BLaER1 (cell line): ENCODE measurements around the gene CROCC.
"Not testable (repeated sequence)": the region's sequence is repeated elsewhere in the genome, so short reads cannot be mapped to it uniquely, and the experiment has no call there.

ENCODE experiments used
- H3K27ac ChIP-seq: shearing (Covaris generic); formaldehyde crosslinking; 2 replicates; pipeline ENCODE4 v1.8.1; 2022
- H3K27me3 ChIP-seq: shearing (Covaris generic); formaldehyde crosslinking; 2 replicates; pipeline ENCODE4 v1.8.1; 2022
- H3K36me3 ChIP-seq: shearing (Covaris generic); formaldehyde crosslinking; 2 replicates; pipeline ENCODE4 v1.8.1; 2022
- H3K4me1 ChIP-seq: shearing (Covaris generic); formaldehyde crosslinking; 2 replicates; pipeline ENCODE4 v1.8.1; 2022
- H3K4me2 ChIP-seq: shearing (Covaris generic); formaldehyde crosslinking; 2 replicates; pipeline ENCODE4 v1.8.1; 2022
- H3K4me3 ChIP-seq: shearing (Covaris generic); formaldehyde crosslinking; 2 replicates; pipeline ENCODE4 v1.8.1; 2022
- H3K9ac ChIP-seq: shearing (Covaris generic); formaldehyde crosslinking; 2 replicates; pipeline ENCODE4 v1.8.1; 2022
- H3K9me3 ChIP-seq: shearing (Covaris generic); formaldehyde crosslinking; 2 replicates; pipeline ENCODE4 v1.8.1; 2022
- H4K20me1 ChIP-seq: shearing (Covaris generic); formaldehyde crosslinking; 2 replicates; pipeline ENCODE4 v1.8.1; 2022
- Cebpa-rat ChIP-seq: shearing (Covaris generic); IDR thresholded peaks from 2 replicates; pipeline ENCODE4 v1.8.1; 2022

CROCC gene

GRCh38 chr1:16954579-16954978 is 32.8 kb downstream of the CROCC start:
- no peak for TF ChIP-seq Cebpa-rat
- Histone ChIP-seq H3K4me3 (no peak overlapping the region), H3K36me3 (no peaks in the 10 kb centered on the region; the same call in 1 of the 2 replicates), H3K27me3 (no peaks in the 10 kb centered on the region), H3K4me1 (peaks cover 23% of the 10 kb centered on the region), H3K27ac (no peak overlapping the region), H3K4me2 (no peak overlapping the region), H3K9me3 (no peaks in the 10 kb centered on the region), H4K20me1 (peaks cover 18% of the 10 kb centered on the region), H3K9ac (no peak overlapping the region)

GRCh38 chr1:16955186-16955585 is 33.5 kb downstream of the CROCC start:
- no peaks in the 10 kb centered on the region; the same call in 1 of the 2 replicates for H3K36me3 ChIP-seq
- peaks cover 12% of the 10 kb centered on the region for H4K20me1 ChIP-seq
- no peaks in the 10 kb centered on the region for H3K27me3 ChIP-seq
- H3K9ac ChIP-seq, result no peak overlapping the region
- no peaks in the 10 kb centered on the region for H3K9me3 ChIP-seq
- H3K27ac ChIP-seq, result no peak overlapping the region
- no peak for TF ChIP-seq Cebpa-rat
- H3K4me1 ChIP-seq, result peaks cover 29% of the 10 kb centered on the region
- no peak overlapping the region for H3K4me3 ChIP-seq
- no peak overlapping the region for H3K4me2 ChIP-seq

- Histone ChIP-seq H3K4me2 (no peak overlapping the region), H3K27me3 (no peaks in the 10 kb centered on the region), H4K20me1 (no peaks in the 10 kb centered on the region), H3K4me3 (no peak overlapping the region), H3K4me1 (peaks cover 45% of the 10 kb centered on the region), H3K36me3 (no peaks in the 10 kb centered on the region; the same call in 1 of the 2 replicates), H3K9me3 (no peaks in the 10 kb centered on the region), H3K9ac (no peak overlapping the region), H3K27ac (no peak overlapping the region)
- no peak for TF ChIP-seq Cebpa-rat
Measured at GRCh38 chr1:16956775-16957174, 35.0 kb downstream of the CROCC start.

- peaks cover 48% of the 10 kb centered on the region for H3K4me1 ChIP-seq
- no peaks in the 10 kb centered on the region for H4K20me1 ChIP-seq
- no peak for TF ChIP-seq Cebpa-rat
- H3K9ac ChIP-seq, result no peak overlapping the region
- no peak overlapping the region for H3K4me2 ChIP-seq
- H3K4me3 ChIP-seq, result no peak overlapping the region
- H3K36me3 ChIP-seq, result no peaks in the 10 kb centered on the region; the same call in 1 of the 2 replicates
- no peaks in the 10 kb centered on the region for H3K9me3 ChIP-seq
- H3K27ac ChIP-seq, result no peak overlapping the region
- no peaks in the 10 kb centered on the region for H3K27me3 ChIP-seq
Measured at GRCh38 chr1:16957731-16958130, 36.0 kb downstream of the CROCC start.

- Histone ChIP-seq H4K20me1 (no peaks in the 10 kb centered on the region), H3K4me1 (peaks cover 48% of the 10 kb centered on the region), H3K36me3 (no peaks in the 10 kb centered on the region; the same call in 1 of the 2 replicates), H3K9ac (no peak overlapping the region), H3K4me3 (no peak overlapping the region), H3K27me3 (no peaks in the 10 kb centered on the region), H3K4me2 (no peak overlapping the region), H3K9me3 (no peaks in the 10 kb centered on the region), H3K27ac (no peak overlapping the region)
- no peak for TF ChIP-seq Cebpa-rat
Measured at GRCh38 chr1:16958475-16958874, 36.7 kb downstream of the CROCC start.

GRCh38 chr1:16960560-16961296 is 39.0 kb downstream of the CROCC start:
- Histone ChIP-seq H3K36me3 (peaks cover 4% of the 10 kb centered on the region; the same call in 1 of the 2 replicates), H3K4me1 (peaks cover 48% of the 10 kb centered on the region), H3K27ac (no peak overlapping the region), H3K4me3 (peak overlapping the region; percentile 62), H3K9me3 (no peaks in the 10 kb centered on the region), H3K9ac (peak overlapping the region; percentile 66), H3K27me3 (no peaks in the 10 kb centered on the region), H4K20me1 (no peaks in the 10 kb centered on the region), H3K4me2 (peak overlapping the region; percentile 92)
- no peak for TF ChIP-seq Cebpa-rat

GRCh38 chr1:16961297-16962133 is 39.8 kb downstream of the CROCC start:
- no peaks in the 10 kb centered on the region for H4K20me1 ChIP-seq
- peak overlapping the region; percentile 92 for H3K4me2 ChIP-seq
- no peaks in the 10 kb centered on the region for H3K27me3 ChIP-seq
- TF ChIP-seq Cebpa-rat, result no peak
- peak overlapping the region; percentile 66; the same call in 1 of the 2 replicates for H3K9ac ChIP-seq
- H3K27ac ChIP-seq, result no peak overlapping the region
- peak overlapping the region; percentile 62 for H3K4me3 ChIP-seq
- H3K36me3 ChIP-seq, result peaks cover 11% of the 10 kb centered on the region; the same call in 1 of the 2 replicates
- H3K4me1 ChIP-seq, result peaks cover 48% of the 10 kb centered on the region
- no peaks in the 10 kb centered on the region for H3K9me3 ChIP-seq

- not testable (repeated sequence) for H3K4me3 ChIP-seq, H3K9me3 ChIP-seq, H3K27me3 ChIP-seq, H3K9ac ChIP-seq, H3K4me2 ChIP-seq, H3K27ac ChIP-seq, H4K20me1 ChIP-seq
- Histone ChIP-seq H3K4me1 (peaks cover 29% of the 10 kb centered on the region), H3K36me3 (peaks cover 23% of the 10 kb centered on the region; the same call in 1 of the 2 replicates)
Measured at GRCh38 chr1:16964169-16964568, 42.4 kb downstream of the CROCC start.

- peaks cover 23% of the 10 kb centered on the region; the same call in 1 of the 2 replicates for H3K36me3 ChIP-seq
- no peaks in the 10 kb centered on the region for H3K27me3 ChIP-seq
- TF ChIP-seq Cebpa-rat, result no peak
- no peak overlapping the region for H3K9ac ChIP-seq
- peaks cover 15% of the 10 kb centered on the region; the same call in 1 of the 2 replicates for H4K20me1 ChIP-seq
- no peak overlapping the region for H3K4me2 ChIP-seq
- no peak overlapping the region for H3K4me3 ChIP-seq
- H3K4me1 ChIP-seq, result peaks cover 22% of the 10 kb centered on the region
- H3K27ac ChIP-seq, result no peak overlapping the region
- H3K9me3 ChIP-seq, result no peaks in the 10 kb centered on the region
Measured at GRCh38 chr1:16965486-16966067, 43.8 kb downstream of the CROCC start.
